Activated CD4-positive, alpha-beta T cell treated with anti-CD3 and anti-CD28 coated beads, Interleukin-10, Interleukin-2, amounts not matched to agents 100 ng/mL and 50 ng/mL, durations not matched to agents 16 hours and 8 hours (primary cell): ENCODE data around the gene ZNF284.
"Not testable (repeated sequence)": the region's sequence is repeated elsewhere in the genome, so short reads cannot be mapped to it uniquely, and the experiment has no call there.

Experiments
- DNase-seq: peaks from one replicate; pipeline ENCODE4 v3.0.0-alpha.2; 2020

Gene ZNF284

DNA sequence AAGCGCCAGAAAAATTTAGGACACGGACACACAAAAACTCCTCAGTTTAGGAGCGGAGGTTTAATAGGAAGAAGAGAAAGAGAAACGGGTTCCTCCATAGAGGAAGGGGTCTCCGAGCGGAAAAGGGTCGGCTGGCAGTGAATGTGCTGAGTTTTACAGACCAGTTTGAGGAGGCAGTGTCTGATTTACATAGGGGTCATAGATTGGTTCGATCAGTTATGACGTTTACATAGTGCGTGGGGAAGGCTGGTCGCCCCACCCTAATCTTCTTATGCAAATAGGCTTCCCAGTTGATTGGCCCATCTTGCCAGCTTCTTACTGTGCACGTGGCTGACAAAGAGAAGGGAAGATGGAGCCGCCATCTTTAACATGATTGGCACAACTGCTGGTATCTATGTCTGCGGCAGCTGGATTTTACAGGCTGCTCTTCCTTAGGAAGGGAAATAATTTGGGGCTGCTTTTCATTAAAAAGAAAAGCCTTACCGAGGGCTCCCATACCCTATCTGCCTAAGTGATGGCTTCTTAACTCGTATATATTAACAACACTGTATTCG lies 40.0 kb downstream of the ZNF284 start:
- DNase-seq, result peak; percentile 23

GRCh38 chr19:44112802-44113137 lies 40.8 kb downstream of the ZNF284 start:
- no peak for DNase-seq

- peak; percentile 96 for DNase-seq
These were observed 41.3 kb downstream of the ZNF284 start, which contains the start of gene ZNF225 for GRCh38 chr19:44113138-44113783. Gene ZNF225, plus strand, starts transcription at chr19:44113399. Its CDS starts 2,429 bp downstream, at chr19:44115828.

DNA sequence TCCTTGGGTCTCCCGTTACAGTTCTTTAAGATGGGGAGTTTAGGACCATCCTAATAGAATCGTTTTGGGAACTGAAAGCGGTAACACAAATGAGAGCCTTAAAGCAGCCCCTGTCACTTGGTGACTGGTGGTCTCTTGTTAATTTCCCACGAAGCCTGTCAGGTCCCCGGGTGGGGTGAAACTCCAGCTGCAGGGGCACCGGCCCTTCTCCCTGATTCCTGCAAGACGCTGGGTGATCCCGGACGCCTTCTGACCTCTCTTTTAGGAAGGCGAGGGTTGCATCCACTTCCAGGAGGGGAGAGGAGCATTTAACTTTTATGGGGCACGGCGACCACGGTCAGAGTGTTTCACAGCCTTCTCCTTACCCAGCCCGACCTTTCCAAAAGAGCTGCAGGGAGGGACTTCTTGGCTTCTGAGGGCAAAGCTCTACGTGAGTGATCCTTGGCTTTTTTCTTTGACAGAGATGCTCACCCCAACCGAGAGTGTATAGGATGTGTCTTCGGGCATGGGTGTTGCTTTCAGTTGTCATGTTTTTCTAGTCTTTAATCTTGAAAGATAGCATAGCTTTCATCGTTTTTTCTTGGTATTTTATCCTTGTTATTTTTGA lies 41.9 kb downstream of the ZNF284 start:
- no peak for DNase-seq

GRCh38 chr19:44121162-44121561 lies 49.2 kb downstream of the ZNF284 start:
- not testable (repeated sequence) for DNase-seq

- DNase-seq, result no peak
These were observed 60.0 kb downstream of the ZNF284 start for GRCh38 chr19:44131955-44132354.
